GM21825 (cell line): Measurements from ENCODE around the gene DND1.
A peak's percentile ranks its signal among the peaks of the same experiment; 100 is the strongest.
"Not testable (repeated sequence)": the region's sequence is repeated elsewhere in the genome, so short reads cannot be mapped to it uniquely, and the experiment has no call there.

Experiments
- ATAC-seq: cut with Tn5 transposase; IDR thresholded peaks from one replicate; pipeline ENCODE4 v1.9.1; 2021; ENCODE audit warnings: mild to moderate bottlenecking, moderate library complexity; ENCODE audit not compliant: unreplicated experiment

Gene DND1

DNA sequence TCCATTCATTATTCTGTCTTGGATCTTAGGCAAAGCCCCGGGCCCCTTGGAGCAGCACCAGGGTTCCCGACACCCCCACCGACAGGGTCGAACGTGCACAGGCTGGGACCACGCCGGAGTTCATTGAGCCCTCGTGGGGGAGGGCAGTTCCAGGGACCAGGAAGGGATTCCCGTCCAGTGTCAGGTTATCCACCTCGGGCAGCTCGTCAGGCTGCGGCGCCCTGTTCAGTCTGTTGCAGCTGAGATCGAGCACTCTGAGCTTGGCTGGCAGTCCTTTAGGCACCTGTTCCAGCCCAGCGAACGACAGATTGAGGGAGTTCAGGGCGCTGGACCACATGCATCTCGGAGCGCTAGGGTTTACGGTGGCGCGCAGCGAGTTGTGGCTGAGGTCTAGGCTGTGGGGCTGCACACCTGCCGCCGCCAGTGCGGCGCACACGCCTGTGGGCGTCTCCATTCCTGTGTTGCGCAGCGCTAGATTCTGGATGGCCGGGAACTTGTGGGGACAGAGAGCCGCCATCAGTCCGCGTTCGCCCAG is 41.5 kb downstream of the DND1 start:
- peak; percentile 32 for ATAC-seq

DNA sequence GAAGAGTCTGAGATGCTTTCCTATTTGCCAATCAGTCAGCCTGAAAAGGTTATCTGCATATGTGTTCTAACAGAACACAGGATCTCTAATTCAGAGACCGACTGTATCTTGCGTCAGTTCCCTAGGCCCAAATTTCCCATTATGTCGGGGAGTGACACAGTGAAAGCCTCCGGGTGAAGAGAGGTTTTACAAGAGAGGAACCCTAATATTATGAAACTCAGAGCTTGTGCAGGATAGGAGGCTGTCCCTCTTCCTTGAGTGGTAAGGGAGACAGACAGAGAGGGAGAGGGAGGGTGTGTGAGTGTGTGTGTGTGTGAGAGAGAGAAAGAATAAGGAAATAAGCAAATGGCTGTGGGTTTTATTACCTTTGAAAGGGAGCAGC is 42.3 kb downstream of the DND1 start:
- ATAC-seq, result no peak

DNA sequence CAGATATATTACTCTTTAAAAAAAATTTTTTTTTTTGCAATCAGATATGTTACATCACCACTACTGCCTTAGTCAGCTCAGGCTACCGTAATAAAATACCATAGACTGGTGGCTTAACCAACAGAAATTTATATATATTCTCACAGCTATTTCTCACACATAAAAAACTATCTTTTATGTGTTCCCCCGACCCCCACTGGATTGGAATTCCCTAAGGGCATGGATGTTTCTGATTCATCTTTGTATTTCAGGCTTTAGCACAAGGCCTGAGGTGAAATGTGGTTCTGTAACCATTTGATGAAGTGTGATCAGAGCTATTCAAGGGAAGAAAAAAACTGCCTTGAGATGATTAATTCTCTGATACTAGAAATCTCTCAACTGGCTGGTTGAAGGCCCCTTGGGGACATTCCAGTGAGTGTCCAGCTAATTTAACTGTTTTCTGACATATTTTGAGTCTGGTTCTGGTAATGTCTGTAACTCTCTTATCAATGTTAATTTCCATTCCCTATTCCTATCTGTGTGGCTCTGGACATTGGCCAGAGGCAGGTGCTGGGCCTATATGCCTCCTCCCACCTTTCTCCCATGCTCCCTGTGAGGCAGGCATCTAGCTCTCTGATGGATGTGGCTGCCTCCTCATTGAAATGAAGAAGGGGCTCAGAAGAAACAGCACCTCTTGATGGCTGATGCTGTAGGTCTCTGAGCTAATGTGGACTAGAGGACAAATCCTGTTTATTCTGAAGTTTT is 42.9 kb downstream of the DND1 start:
- ATAC-seq, result no peak

DNA sequence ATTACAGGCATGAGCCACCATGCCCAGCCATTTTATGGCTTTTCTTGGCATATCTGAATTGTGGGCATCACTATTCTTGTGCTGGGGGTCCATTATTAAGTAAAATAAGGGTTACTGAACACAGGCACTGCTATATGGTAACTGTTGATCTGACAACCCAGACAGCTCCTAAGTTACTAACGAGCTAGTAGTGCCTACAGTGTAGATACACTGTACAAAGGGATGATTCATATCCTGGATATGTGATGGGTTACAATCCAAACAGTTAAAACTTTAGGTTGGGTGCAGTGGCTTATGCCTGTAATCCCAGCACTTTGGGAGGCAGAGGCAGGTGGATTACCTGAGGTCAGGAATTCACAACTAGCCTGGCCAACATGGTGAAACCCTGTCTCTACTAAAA is 44.7 kb downstream of the DND1 start:
- no peak for ATAC-seq

DNA sequence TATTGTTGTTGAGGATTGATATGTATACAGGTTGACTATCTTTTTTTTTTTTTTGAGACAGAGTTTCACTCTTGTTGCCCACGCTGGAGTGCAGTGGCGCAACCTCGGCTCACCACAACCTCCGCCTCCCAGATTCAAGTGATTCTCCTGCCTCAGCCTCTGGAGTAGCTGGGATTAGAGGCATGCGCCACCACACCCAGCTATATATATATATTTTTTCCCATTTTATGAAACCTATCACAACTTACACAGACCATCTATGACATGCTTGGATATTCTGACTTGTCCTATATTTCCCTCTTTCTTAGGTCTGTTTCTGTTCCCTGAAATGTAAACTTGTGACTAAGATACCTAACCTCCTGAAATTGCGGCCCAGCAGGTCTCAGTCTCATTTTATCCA is 45.4 kb downstream of the DND1 start:
- no peak for ATAC-seq

DNA sequence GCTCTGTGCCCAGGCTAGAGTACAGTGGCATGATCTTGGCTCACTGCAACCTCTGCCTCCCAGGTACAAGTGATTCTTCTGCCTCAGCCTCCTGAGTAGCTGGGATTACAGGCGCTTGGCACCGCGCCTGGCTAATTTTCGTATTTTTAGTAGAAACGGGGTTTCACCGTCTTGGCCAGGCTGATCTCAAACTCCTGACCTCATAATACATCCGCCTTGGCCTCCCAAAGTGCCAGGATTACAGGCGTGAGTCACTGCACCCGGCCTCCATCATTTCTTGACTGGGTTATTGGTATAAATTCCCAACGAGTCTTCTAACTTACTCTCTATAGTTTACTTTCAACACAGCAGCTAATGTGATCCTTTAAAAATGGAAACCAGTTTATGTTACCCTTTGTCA is 48.5 kb downstream of the DND1 start:
- not testable (repeated sequence) for ATAC-seq

DNA sequence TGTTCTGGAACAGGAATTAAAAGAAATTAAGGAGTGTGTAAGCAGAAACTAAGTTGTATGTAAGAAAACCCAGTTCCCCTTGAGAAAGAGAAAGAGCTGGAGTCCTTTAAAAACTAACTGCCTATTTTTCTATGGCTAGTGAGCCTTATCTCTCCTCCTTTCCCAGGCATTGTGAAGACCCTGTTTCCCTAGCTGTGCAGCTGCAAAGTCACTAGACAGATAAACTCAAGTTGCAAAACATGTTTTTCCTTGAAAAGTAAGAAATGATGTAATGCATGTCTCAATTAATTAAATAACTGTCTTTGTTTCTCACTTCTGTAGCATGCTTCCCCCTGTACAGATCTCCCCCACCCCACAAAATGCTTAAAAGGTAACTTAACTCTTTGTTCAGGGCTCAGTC is 50.3 kb downstream of the DND1 start:
- not testable (repeated sequence) for ATAC-seq

DNA sequence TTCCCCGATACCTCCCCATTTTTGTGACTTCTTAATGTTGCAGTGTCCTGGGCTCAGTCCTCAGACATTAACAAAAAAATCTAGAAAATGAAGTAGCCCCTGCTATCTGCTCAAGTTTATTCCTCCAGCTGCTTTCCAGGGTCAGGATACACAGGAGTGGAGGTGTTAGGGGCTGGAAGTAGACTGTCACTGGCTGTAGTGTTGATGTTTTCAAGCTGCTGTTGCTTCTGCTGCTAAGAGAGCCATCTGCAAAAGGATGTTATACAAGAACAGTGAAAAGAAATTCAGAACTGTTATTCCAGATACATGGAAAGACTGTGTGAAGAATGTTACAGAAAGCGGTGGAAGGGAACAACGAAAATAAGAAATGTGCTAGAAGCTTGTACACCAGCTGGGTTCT is 51.1 kb downstream of the DND1 start:
- ATAC-seq, result no peak
